Measurements from ENCODE around the gene FADS6.

Gene FADS6

DNA sequence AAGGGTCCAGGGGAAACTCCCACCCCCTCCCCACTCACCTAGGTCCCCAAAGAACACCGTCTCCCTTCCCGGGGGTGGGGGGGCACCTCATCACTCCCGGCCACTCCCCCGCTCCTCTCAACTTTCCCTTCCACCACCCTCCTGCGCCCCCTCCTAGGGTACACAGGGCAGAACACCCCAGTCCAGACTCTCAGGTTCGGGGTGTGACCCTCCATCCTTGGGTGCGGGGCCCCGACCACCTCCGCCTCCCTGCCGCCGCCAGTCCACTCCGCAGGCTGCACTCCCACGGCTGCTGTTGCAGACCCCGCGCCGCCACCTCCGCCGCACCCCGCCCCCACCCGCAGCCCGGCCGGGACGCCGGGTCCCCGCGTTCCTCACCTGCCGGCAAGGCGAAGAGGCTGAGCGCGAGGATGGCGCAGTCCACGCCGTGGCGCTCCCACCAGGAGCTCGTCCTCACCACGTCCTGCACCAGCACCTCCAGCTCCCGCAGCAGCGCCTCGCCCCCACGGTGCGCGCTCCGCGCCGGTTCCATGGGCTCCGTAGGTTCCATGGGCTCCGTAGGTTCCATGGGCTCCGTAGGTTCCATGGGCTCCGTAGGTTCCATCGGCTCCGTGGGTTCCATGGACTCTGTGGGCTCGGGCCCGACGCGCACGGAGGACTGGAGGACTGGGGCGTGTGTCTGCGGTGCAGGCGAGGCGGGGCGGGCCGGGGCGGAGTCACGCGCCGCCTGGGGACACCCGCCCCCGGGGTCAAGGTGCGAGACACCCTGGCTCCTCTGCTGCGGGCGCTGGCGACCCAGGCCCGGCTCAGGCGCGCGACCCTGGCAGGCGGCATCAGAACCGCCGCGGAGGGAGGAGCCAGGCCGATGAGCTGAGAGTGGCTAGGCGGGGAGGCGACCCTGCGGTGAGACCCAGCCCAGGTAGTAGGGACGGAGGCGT lies at the start of gene FADS6:
TSS of gene FADS6 (minus strand) at position 660 of the 938 bp plus-strand sequence. CDS start at position 622, 38 bp downstream.
- no peak for TF ChIP-seq CTCF (IDR thresholded peaks at IDR 0.05; ENCODE audit: control insufficient read depth, extremely low read depth, insufficient read depth)
- DNase-seq (ENCODE audit: low read depth): no peak
- H3K4me3 ChIP-seq (ENCODE audit: low read depth, low read length): no peak within 1 kb of the TSS

DNA sequence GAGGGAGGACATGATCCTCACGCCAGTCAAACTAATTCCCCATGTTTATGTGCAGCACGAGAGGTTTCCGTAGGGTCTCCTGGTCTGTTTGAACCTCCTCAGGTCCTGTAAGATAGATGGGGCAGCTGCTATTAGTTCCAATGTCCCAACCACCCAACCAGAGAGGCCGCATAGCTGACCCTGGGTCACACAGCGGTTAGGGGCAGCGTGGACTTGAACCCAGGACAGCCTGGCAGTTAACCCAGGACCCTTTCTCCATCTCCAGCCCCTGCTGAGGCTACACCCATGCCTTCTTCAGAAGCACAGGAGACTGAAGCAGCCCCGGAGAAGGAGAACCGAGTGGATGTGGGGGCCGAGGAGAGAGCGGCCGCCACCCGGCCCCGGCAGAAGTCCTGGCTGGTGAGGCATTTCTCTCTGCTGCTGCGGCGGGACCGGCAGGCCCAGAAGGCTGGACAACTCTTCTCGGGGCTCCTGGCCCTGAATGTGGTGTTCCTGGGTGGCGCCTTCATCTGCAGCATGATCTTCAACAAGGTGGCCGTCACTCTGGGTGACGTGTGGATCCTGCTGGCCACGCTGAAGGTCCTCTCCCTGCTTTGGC lies 47.8 kb upstream of the FADS6 start:
- DNase-seq (ENCODE audit: low read depth): no peak
- TF ChIP-seq CTCF (IDR thresholded peaks at IDR 0.05; ENCODE audit: control insufficient read depth, extremely low read depth, insufficient read depth): no peak
- H3K4me3 ChIP-seq (ENCODE audit: low read depth, low read length): no peak overlapping the region

DNA sequence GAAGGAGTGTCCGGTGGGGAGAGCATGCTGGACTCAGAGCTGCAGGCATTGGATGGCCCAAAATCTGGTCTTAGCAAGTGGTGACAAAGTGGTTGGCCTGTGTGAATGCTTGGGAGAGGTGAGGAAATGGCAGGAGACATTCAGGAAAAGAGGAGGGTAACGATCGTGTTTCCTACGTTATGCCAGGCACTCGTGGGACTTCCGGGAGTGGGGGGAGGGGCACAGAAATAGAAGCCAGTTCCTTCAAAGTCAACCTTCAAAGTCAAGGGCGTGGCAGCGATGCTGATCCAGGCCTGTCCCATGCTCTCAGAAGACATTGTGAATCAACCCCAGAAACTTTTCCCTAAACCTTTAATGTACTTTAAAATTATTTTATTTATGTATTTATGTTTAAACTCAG lies 46.1 kb upstream of the FADS6 start:
- H3K4me3 ChIP-seq (ENCODE audit: low read depth, low read length): no peak overlapping the region
- DNase-seq (ENCODE audit: low read depth): no peak
- no peak for TF ChIP-seq CTCF (IDR thresholded peaks at IDR 0.05; ENCODE audit: control insufficient read depth, extremely low read depth, insufficient read depth)

GRCh38 chr17:74938194-74938950 lies 44.9 kb upstream of the FADS6 start:
- TF ChIP-seq CTCF (IDR thresholded peaks at IDR 0.05; ENCODE audit: control insufficient read depth, extremely low read depth, insufficient read depth): no peak
- H3K4me3 ChIP-seq (ENCODE audit: low read depth, low read length): no peak overlapping the region
- no peak for DNase-seq (ENCODE audit: low read depth)

GRCh38 chr17:74937064-74938051 lies 43.9 kb upstream of the FADS6 start:
- H3K4me3 ChIP-seq (ENCODE audit: low read depth, low read length): no peak overlapping the region
- TF ChIP-seq CTCF (IDR thresholded peaks at IDR 0.05; ENCODE audit: control insufficient read depth, extremely low read depth, insufficient read depth): no peak
- no peak for DNase-seq (ENCODE audit: low read depth)

- DNase-seq (ENCODE audit: low read depth): no peak
- no peak for TF ChIP-seq CTCF (IDR thresholded peaks at IDR 0.05; ENCODE audit: control insufficient read depth, extremely low read depth, insufficient read depth)
- no peak overlapping the region for H3K4me3 ChIP-seq (ENCODE audit: low read depth, low read length)
Observed at GRCh38 chr17:74936470-74936799, 43.0 kb upstream of the FADS6 start.
